Measurements from ENCODE around the gene SLU7. TPM values are rescaled to one million over a fixed set of nuclear protein-coding genes. Genes with fewer than 3 reads are reported as not detected.

The SLU7 gene
- total RNA-seq, 1 experiment from 2014 or later = 33.3 TPM

- Mint-ChIP-seq H3K36me3 (ENCODE audit: insufficient read depth in 1 of 3, low read depth in 3 of 3) (peaks cover 0 to 5% (median 0%) of the 10 kb centered on the region in 3 experiments; a peak in 2 of 7 replicates), H3K27ac (no peak overlapping the region; a peak in 1 of 7 replicates), H3K9me3 (peaks cover 4 to 5% of the 10 kb centered on the region in 2 experiments; a peak in 3 of 5 replicates), H3K4me1 (peaks cover 12% of the 10 kb centered on the region in 2 experiments), H3K27me3 (ENCODE audit: low read depth) (no peaks in the 10 kb centered on the region), H3K4me3 (no peak overlapping the region)
- H4K8ac ChIP-seq (replicated peaks; ENCODE audit: insufficient read length, low read depth, low read length) = no peak overlapping the region
- H3K79me1 ChIP-seq (ENCODE audit: insufficient read depth, low read depth, low read length, poor library complexity, severe bottlenecking) = no peaks in the 10 kb centered on the region
- no peak overlapping the region for H2AK5ac ChIP-seq (ENCODE audit: insufficient read length, low read length)
- no CpG with 5 or more reads among the region's 5 CpGs for WGBS (ENCODE audit: extremely low coverage, insufficient read length, low lambda C conversion rate)
- H3K4me2 ChIP-seq (ENCODE audit: insufficient read depth, insufficient read length, low read length) = no peak overlapping the region
- H3K9ac ChIP-seq (ENCODE audit: extremely low read depth, insufficient read length, low read length) = no peak overlapping the region
- no peak for TF ChIP-seq CTCF (conservative IDR thresholded peaks at IDR 0.05)
- H3K4ac ChIP-seq (ENCODE audit: low read depth, low read length) = no peak overlapping the region
- H3K79me2 ChIP-seq (ENCODE audit: insufficient read depth, low read length) = no peaks in the 10 kb centered on the region
- H2BK5ac ChIP-seq (ENCODE audit: insufficient read length, low read length) = no peak overlapping the region
- H3K23me2 ChIP-seq (ENCODE audit: insufficient read length, low read depth, low read length, poor library complexity, severe bottlenecking) = no peaks in the 10 kb centered on the region
- no peak overlapping the region for H3K27ac ChIP-seq (ENCODE audit: insufficient read length, low read depth, low read length)
- no peaks in the 10 kb centered on the region for H3K9me3 ChIP-seq (ENCODE audit: control insufficient read depth, low read depth, low read length)
- no peak overlapping the region for H2BK120ac ChIP-seq (ENCODE audit: low read depth, low read length, poor library complexity, severe bottlenecking)
- no peak for DNase-seq
- H3K4me1 ChIP-seq (ENCODE audit: insufficient read depth, low read length) = no peaks in the 10 kb centered on the region
- H2BK20ac ChIP-seq (ENCODE audit: low read depth, low read length, poor library complexity, severe bottlenecking) = no peak overlapping the region
- no peak overlapping the region for H4K91ac ChIP-seq (ENCODE audit: insufficient read length, low read depth, low read length)
- H3K27me3 ChIP-seq (ENCODE audit: insufficient read depth, low read length) = no peaks in the 10 kb centered on the region
- H2BK15ac ChIP-seq (ENCODE audit: low read depth, low read length) = no peak overlapping the region
- H2AFZ ChIP-seq (ENCODE audit: low read length) = no peak overlapping the region
- H3K18ac ChIP-seq (ENCODE audit: insufficient read length, low read depth, low read length) = no peak overlapping the region
- H4K5ac ChIP-seq (ENCODE audit: insufficient read length, low read depth, low read length) = no peak overlapping the region
- no peaks in the 10 kb centered on the region for H4K20me1 ChIP-seq (ENCODE audit: control insufficient read depth, insufficient read depth, insufficient read length)
- H2BK12ac ChIP-seq (ENCODE audit: insufficient read length, low read depth, low read length) = no peak overlapping the region
- no peak overlapping the region for H3K56ac ChIP-seq (ENCODE audit: insufficient read length, low read depth, low read length)
- no peak overlapping the region for H3T11ph ChIP-seq (ENCODE audit: low read length)
- no peak overlapping the region for H3K14ac ChIP-seq (ENCODE audit: insufficient read depth, low read length)
- no peak overlapping the region for H3K23ac ChIP-seq (ENCODE audit: insufficient read length, low read depth, low read length)
Observed at GRCh38 chr5:160466116-160466515, 47.2 kb upstream of the SLU7 start.

All from H9 (cell line).